Gastrocnemius medialis (tissue), 4 donors: ENCODE data around the gene GHDC. TPM values are rescaled to one million over a fixed set of nuclear protein-coding genes. Genes with fewer than 3 reads are reported as not detected.

Source experiments
- ATAC-seq, 2 donors: fragments of 150-250 bp; one replicate each; pipeline ENCODE4 v1.9.1; 2016
- DNase-seq, 2 donors: peaks; one replicate each; pipeline ENCODE4 v3.0.0-alpha.2; 2019
- H3K27ac ChIP-seq, 4 donors: fragments of 200-600 bp; sonication (generic); 1 replicate in 1 of 4; 2 replicates in 3 of 4; pipeline ENCODE4 v1.5.1; 2016 to 2018; ENCODE audit warnings: mild to moderate bottlenecking in 2 of 4, moderate library complexity in 1 of 4
- H3K27me3 ChIP-seq, 3 donors: fragments of 200-600 bp; sonication (generic) in 2 of 3; 1 replicate in 1 of 3; 2 replicates in 2 of 3; pipeline versions ENCODE4 v1.5.1 to v1.6.0; 2016 to 2019; ENCODE audit warnings: mild to moderate bottlenecking in 1 of 3, moderate library complexity in 1 of 3
- H3K36me3 ChIP-seq, 2 donors: fragments of 200-600 bp; sonication (generic) in 1 of 2; one replicate each; pipeline ENCODE4 v1.5.1; 2017 to 2018
- H3K4me1 ChIP-seq, 2 donors: fragments of 200-600 bp; sonication (generic) in 1 of 2; one replicate each; pipeline ENCODE4 v1.5.1; 2016 to 2017; ENCODE audit warnings: mild to moderate bottlenecking in 2 of 2
- H3K4me3 ChIP-seq, 4 donors: fragments of 200-600 bp; sonication (generic) in 3 of 4; 1 replicate in 1 of 4; 2 replicates in 3 of 4; pipeline ENCODE4 v1.5.1; 2016 to 2019; ENCODE audit warnings: mild to moderate bottlenecking in 2 of 4
- H3K9me3 ChIP-seq, 3 donors: fragments of 200-600 bp; sonication (generic) in 2 of 3; 1 replicate in 1 of 3; 2 replicates in 2 of 3; pipeline ENCODE4 v1.5.1; 2016 to 2019
- CTCF ChIP-seq, 5 experiments: fragments of 450-650 bp in 3 of 5; fragments of 200-600 bp in 2 of 5; sonication (generic) in 2 of 5; IDR thresholded peaks in 4 of 5; conservative IDR thresholded peaks in 1 of 5; 1 replicate in 4 of 5; 2 replicates in 1 of 5; pipeline ENCODE4 v1.5.1; 2016 to 2019; ENCODE audit warnings: antibody characterized with exemption in 5 of 5, mild to moderate bottlenecking in 3 of 5, moderate library complexity in 3 of 5
- POLR2A ChIP-seq, 2 donors: fragments of 450-650 bp; IDR thresholded peaks; one replicate each; pipeline ENCODE4 v1.6.1; 2017; ENCODE audit warnings: antibody characterized with exemption in 2 of 2, mild to moderate bottlenecking in 2 of 2, moderate library complexity in 2 of 2
- in situ Hi-C, 4 donors: fragments of 200-750 bp; cut with MboI; loops; one replicate each; pipeline versions ENCODE4 v1.15.0 to v1.8.0; 2017; ENCODE audit warnings: low sequenced_read_pairs in 4 of 4
- intact Hi-C: fragments of 100-400 bp; cut with DNase I; formaldehyde crosslinking; loops from one replicate; pipeline ENCODE4 v1.15.1; 2023; ENCODE audit warnings: low total_unique reads
- total RNA-seq, 4 donors: library from RNA; depleted of rRNA; stranded (reverse); fragments of >200 nt; gene quantifications; one replicate each; pipeline versions ENCODE4 v1.1.0 to v1.2.3, GENCODE V29; 2016

The GHDC gene
- total RNA-seq, 4 donors from 2014 or later, result 13.8 to 20.0 (median 18.2) TPM

- no peak for ATAC-seq
- intact Hi-C loops, result no loop called here
- in situ Hi-C loops, result no loop called here
Measured at GRCh38 chr17:42163113-42163512, 31.2 kb downstream of the GHDC start.

GRCh38 chr17:42160531-42160910, 33.8 kb downstream of the GHDC start:
- ATAC-seq, result no peak
- no peak for TF ChIP-seq POLR2A (IDR thresholded peaks at IDR 0.05)
- TF ChIP-seq CTCF (IDR thresholded peaks at IDR 0.05 in 4 of 5, conservative IDR thresholded peaks at IDR 0.05 in 1 of 5), result no peak
- peaks cover 0 to 3% of the 10 kb centered on the region in 2 donors for H3K4me1 ChIP-seq
- intact Hi-C loops, result no loop called here
- in situ Hi-C loops, result no loop called here
- no peak overlapping the region for H3K4me3 ChIP-seq
- no peaks in the 10 kb centered on the region for H3K27me3 ChIP-seq
- H3K36me3 ChIP-seq, result no peaks in the 10 kb centered on the region
- DNase-seq, result no peak
- no peaks in the 10 kb centered on the region for H3K9me3 ChIP-seq
- no peak overlapping the region for H3K27ac ChIP-seq

More at GRCh38 chr17:42163113-42163512, 31.2 kb downstream of the GHDC start:
- H3K27ac ChIP-seq, result no peak overlapping the region
- H3K4me1 ChIP-seq, result no peaks in the 10 kb centered on the region
- no peak for DNase-seq
- no peaks in the 10 kb centered on the region for H3K9me3 ChIP-seq
- H3K36me3 ChIP-seq, result no peaks in the 10 kb centered on the region
- H3K27me3 ChIP-seq, result no peaks in the 10 kb centered on the region
- no peak for TF ChIP-seq POLR2A (IDR thresholded peaks at IDR 0.05)
- peak in 1 of 5 experiments; percentile 28 for TF ChIP-seq CTCF (IDR thresholded peaks at IDR 0.05 in 4 of 5, conservative IDR thresholded peaks at IDR 0.05 in 1 of 5)
- H3K4me3 ChIP-seq, result no peak overlapping the region

GRCh38 chr17:42159796-42160530, 34.3 kb downstream of the GHDC start:
- Histone ChIP-seq H3K4me3 (no peak overlapping the region), H3K36me3 (no peaks in the 10 kb centered on the region), H3K9me3 (no peaks in the 10 kb centered on the region), H3K4me1 (peaks cover 0 to 7% of the 10 kb centered on the region in 2 donors), H3K27me3 (no peaks in the 10 kb centered on the region), H3K27ac (no peak overlapping the region)
- in situ Hi-C loops (no loop called here), intact Hi-C loops (no loop called here)
- no peak for ATAC-seq
- TF ChIP-seq POLR2A (IDR thresholded peaks at IDR 0.05), result no peak
- TF ChIP-seq CTCF (IDR thresholded peaks at IDR 0.05 in 4 of 5, conservative IDR thresholded peaks at IDR 0.05 in 1 of 5), result no peak
- DNase-seq, result no peak

- no peak for TF ChIP-seq CTCF (IDR thresholded peaks at IDR 0.05 in 4 of 5, conservative IDR thresholded peaks at IDR 0.05 in 1 of 5)
- Histone ChIP-seq H3K27me3 (no peaks in the 10 kb centered on the region), H3K4me3 (peak overlapping the region; percentile 57 to 93 (median 86)), H3K4me1 (peaks cover 22 to 25% of the 10 kb centered on the region in 2 donors), H3K9me3 (no peaks in the 10 kb centered on the region), H3K36me3 (no peaks in the 10 kb centered on the region), H3K27ac (peak overlapping the region; percentile 68 to 94 (median 84))
- ATAC-seq (no peak), DNase-seq (no peak)
- in situ Hi-C loops (no loop called here), intact Hi-C loops (loop anchor here (2.0 kb wide), 1 partner anchor 189 kb away; the partner anchor contains the start of gene CNP)
Measured at GRCh38 chr17:42155614-42156045, 38.7 kb downstream of the GHDC start.
